NB4 (cell line): ENCODE results near the gene SERPINB2.

Source experiments
- DNase-seq: peaks from one replicate; pipeline ENCODE4 v3.0.0; 2010; ENCODE audit warnings: low read depth
- H3K4me3 ChIP-seq: one replicate; pipeline ENCODE4 v1.5.1; 2011; ENCODE audit warnings: mild to moderate bottlenecking, low read depth, low read length, moderate library complexity
- CTCF ChIP-seq: IDR thresholded peaks from one replicate; pipeline ENCODE4 v1.5.1; 2012; ENCODE audit warnings: low read depth, low read length
- MYC ChIP-seq: IDR thresholded peaks from 2 replicates; pipeline ENCODE4 v1.6.1; 2011; ENCODE audit warnings: low read depth, low read length
- POLR2A ChIP-seq: IDR thresholded peaks from 2 replicates; pipeline ENCODE4 v1.6.1; 2011; ENCODE audit warnings: mild to moderate bottlenecking; ENCODE audit not compliant: insufficient read length; ENCODE audit errors: extremely low read depth
- TF ChIP-seq, protein P1 (sequence below): IDR thresholded peaks from 2 replicates; pipeline ENCODE4 v1.6.1; 2011; ENCODE audit warnings: low read depth, low read length

SERPINB2 gene

DNA sequence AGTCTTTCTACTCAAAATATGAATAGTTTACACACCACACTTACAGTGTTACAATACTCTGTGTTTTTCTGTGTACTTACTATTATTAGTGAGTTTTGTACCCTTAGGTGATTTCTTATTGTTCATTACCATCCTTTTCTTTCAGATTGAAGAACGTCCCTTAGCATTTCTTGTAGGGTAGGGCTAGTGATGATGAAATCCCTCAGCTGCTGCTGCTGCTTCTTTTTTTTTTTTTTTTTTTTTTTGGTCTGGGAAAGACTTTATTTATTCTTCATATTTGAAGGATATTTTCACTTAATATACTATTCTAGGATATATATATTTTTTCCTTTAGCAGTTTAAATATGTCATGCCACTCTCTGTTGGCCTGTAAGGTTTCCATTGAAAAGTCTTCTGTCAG, 29.0 kb upstream of the SERPINB2 start:
- H3K4me3 ChIP-seq, result no peak overlapping the region
- TF ChIP-seq POLR2A, result no peak
- TF ChIP-seq, protein P1, sequence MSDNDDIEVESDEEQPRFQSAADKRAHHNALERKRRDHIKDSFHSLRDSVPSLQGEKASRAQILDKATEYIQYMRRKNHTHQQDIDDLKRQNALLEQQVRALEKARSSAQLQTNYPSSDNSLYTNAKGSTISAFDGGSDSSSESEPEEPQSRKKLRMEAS, result no peak
- TF ChIP-seq MYC, result no peak
- no peak for TF ChIP-seq CTCF
- DNase-seq, result no peak

DNA sequence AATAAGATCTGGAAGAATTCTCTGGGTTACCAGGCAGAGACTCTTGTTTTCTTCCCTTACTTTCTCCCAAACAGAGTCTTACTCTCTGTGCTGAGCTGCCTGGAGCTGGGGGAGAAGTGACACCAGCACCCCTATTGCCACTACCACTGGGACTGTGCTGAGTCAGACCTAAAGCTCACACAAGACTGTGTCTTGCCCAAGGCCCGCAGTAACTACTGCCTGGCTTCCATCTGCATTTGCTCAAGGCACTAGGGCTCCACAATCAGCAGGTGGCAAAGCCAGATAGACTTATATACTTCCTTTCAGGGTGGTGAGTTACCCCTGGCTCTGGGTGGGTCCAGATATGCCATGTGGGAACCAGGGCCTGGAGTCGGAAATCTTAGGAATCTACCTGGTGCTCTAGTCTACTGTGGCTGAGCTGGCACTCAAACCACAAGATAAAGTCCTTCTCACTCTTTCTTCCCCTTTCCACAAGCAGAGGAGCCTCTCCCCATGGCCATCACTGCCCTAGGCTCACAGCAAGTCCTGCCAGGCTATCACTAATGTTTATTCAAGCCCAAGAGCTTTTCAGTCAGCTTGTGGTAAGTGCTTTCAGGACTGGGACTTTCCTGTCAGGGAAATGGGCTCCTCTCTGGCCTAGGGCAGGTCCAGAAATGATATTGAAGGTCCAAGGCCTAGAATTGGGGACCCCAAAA, 27.6 kb upstream of the SERPINB2 start:
- no peak for DNase-seq
- TF ChIP-seq MYC, result no peak
- no peak for TF ChIP-seq POLR2A
- no peak overlapping the region for H3K4me3 ChIP-seq

DNA sequence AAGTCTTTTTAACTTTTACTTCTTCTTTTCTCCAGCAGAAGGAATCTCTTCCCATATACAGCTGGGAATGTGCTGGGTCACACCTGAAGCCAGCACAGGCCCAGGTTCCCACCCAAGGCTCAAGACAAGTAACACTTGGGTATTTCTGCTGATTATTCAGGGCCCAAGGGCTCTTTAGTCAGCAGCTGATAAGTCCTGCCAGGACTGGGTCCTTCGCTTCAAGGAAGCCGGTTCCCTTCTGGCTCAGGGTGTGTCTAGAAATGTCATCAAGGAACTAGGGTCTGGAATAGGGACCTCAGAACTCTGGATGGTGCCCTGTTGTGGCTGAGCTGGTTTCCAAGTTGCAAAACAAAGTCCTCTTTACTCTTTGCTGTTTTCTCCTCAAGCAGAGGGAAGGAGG, 27.0 kb upstream of the SERPINB2 start:
- no peak overlapping the region for H3K4me3 ChIP-seq
- no peak for TF ChIP-seq CTCF
- no peak for TF ChIP-seq POLR2A
- TF ChIP-seq, protein P1, result no peak
- no peak for DNase-seq

DNA sequence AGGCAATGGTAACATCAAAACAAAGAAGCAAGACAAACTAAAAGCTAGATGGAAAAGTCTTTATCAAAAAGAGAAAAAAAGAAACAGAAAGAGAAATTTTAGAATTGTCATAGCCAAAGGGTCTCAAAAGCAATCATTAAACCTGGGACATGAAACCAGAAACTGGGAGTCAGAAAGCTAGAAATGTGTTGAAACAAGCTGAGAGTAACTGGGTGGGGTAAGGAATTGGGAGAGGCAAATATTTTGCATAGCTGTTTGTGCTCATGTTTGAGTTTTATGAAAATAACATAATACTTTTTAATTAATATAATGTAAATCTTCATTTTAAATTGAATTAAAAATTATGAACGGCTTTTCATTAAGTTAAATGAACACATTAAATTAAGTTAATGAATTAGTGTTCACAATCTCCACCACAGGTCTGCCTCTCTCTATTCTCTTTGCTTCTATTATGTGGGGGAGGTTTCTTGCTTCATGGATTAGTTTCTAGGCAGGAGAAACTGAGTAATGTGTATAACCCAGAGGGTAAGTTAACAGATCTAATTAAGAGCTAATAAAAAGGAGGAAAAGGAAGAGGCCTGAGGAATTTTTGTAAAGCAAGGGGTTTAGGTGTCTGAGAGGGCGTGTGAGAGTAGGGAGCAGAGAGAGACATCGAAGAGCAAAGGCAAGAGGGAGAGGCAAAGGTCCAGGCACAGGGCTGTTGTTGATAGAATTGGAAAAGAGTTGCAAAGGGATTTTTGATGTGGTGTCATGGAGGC, 20.0 kb upstream of the SERPINB2 start:
- TF ChIP-seq CTCF (no peak), MYC (no peak), POLR2A (no peak)
- no peak for DNase-seq
- H3K4me3 ChIP-seq, result no peak overlapping the region

DNA sequence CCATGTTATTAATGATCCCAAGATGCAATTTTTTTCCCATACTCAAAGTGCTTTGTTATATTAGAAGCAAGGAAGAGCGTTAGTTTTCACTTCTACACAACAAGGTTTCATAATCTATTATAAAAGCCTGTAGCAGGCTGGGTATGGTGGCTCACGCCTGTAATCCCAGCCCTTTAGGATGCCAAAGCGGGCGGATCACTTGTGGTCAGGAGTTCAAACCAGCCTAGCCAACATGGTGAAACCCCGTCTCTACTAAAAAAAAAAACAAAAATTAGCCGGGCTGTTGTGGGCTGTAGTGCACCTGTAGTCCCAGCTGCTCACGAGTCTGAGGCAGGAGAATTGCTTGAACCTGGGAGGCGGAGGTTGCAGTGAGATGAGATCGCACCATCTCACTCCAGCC, 19.0 kb upstream of the SERPINB2 start:
- H3K4me3 ChIP-seq, result no peak overlapping the region
- no peak for DNase-seq
- TF ChIP-seq POLR2A (no peak), CTCF (no peak), MYC (no peak)
- TF ChIP-seq, protein P1, result no peak

GRCh38 chr18:63869374-63869773, 18.1 kb upstream of the SERPINB2 start:
- no peak for DNase-seq
- H3K4me3 ChIP-seq, result no peak overlapping the region
- TF ChIP-seq POLR2A, result no peak

DNA sequence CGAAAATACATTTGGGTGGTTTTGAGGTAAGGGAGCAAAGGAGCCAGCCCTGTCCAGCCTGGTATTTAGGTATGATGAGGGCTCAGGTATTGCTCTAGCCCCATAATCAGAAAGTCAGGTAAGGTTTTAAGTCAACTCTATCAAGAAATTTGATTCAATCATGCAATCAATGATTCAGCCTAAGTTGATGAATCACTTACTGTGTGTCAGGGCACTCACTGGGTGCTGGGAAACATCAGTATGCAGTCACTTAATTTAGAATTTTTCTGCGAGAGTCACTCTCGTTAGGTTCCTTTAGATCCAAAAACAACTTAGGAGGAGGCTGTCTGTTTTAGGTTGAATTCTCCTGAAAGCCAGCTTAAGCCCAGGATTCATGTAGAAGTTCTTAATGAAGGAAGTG, 17.7 kb upstream of the SERPINB2 start:
- TF ChIP-seq MYC (no peak), POLR2A (no peak), CTCF (no peak)
- TF ChIP-seq, protein P1, result no peak
- no peak overlapping the region for H3K4me3 ChIP-seq
- no peak for DNase-seq
